Caco-2 (cell line): ENCODE results near the gene CLIC5. TPM values are rescaled to one million over a fixed set of nuclear protein-coding genes. Genes with fewer than 3 reads are reported as not detected.

Experiments
- BruUV-seq: library from RNA; stranded (reverse); fragments of 400-500 nt; replicated peaks from 2 replicates; lab custom pipeline; 2021; lab: Mats Ljungman, UMichigan
- CTCF ChIA-PET: fragments of 300-600 bp; sonication (Branson Sonifier 250); formaldehyde crosslinking; loops from one replicate; lab custom pipeline; 2022; ENCODE audit warnings: antibody characterized with exemption; lab: Charles Lee
- POLR2A ChIA-PET: fragments of 300-600 bp; sonication (Branson Sonifier 250); formaldehyde crosslinking; loops from one replicate; lab custom pipeline; 2022; ENCODE audit warnings: antibody characterized with exemption; lab: Charles Lee
- DNase-seq, 2 experiments: peaks; one replicate each; pipeline versions ENCODE4 v3.0.0 to v3.0.0-alpha.2; 2020 to 2022
- H3K27me3 ChIP-seq: replicated peaks from 2 replicates; pipeline ENCODE4 v1.6.0; 2011; ENCODE audit warnings: low read length; ENCODE audit not compliant: control insufficient read depth, insufficient read depth
- H3K36me3 ChIP-seq: 2 replicates; pipeline ENCODE4 v1.5.1; 2011; ENCODE audit warnings: low read length; ENCODE audit not compliant: control insufficient read depth, insufficient read depth
- H3K4me1 ChIP-seq: fragments of 250-450 bp; sonication (Bioruptor Pico); 2 replicates; pipeline ENCODE4 v1.5.1; 2020; ENCODE audit warnings: mild to moderate bottlenecking
- H3K4me3 ChIP-seq: 2 replicates; pipeline ENCODE4 v1.5.1; 2011; ENCODE audit warnings: low read depth, mild to moderate bottlenecking, control low read depth, low read length
- H3K9me3 ChIP-seq: fragments of 250-450 bp; sonication (Bioruptor Pico); 2 replicates; pipeline ENCODE4 v1.5.1; 2020; ENCODE audit warnings: mild to moderate bottlenecking, moderate library complexity
- H3K27ac Mint-ChIP-seq: one replicate; pipeline ENCODE4 v1.8.0; 2022; ENCODE audit warnings: mixed read lengths; ENCODE audit not compliant: unreplicated experiment
- H3K27me3 Mint-ChIP-seq: one replicate; pipeline ENCODE4 v1.8.0; 2022; ENCODE audit warnings: mixed read lengths; ENCODE audit not compliant: insufficient read depth, unreplicated experiment
- H3K36me3 Mint-ChIP-seq: one replicate; pipeline ENCODE4 v1.8.0; 2022; ENCODE audit warnings: mild to moderate bottlenecking, mixed read lengths; ENCODE audit not compliant: insufficient read depth, unreplicated experiment
- H3K4me1 Mint-ChIP-seq: one replicate; pipeline ENCODE4 v1.8.0; 2022; ENCODE audit warnings: low read depth, mixed read lengths; ENCODE audit not compliant: unreplicated experiment
- H3K4me3 Mint-ChIP-seq: one replicate; pipeline ENCODE4 v1.8.0; 2022; ENCODE audit warnings: mild to moderate bottlenecking, moderate library complexity, mixed read lengths; ENCODE audit not compliant: unreplicated experiment
- H3K9me3 Mint-ChIP-seq: one replicate; pipeline ENCODE4 v1.8.0; 2022; ENCODE audit warnings: mixed read lengths; ENCODE audit not compliant: unreplicated experiment
- CTCF ChIP-seq, 2 experiments: fragments of 200-600 bp in 1 of 2; IDR thresholded peaks; 1 replicate in 1 of 2; 2 replicates in 1 of 2; pipeline versions ENCODE4 v1.5.1 to v1.8.0; 2011 to 2022; ENCODE audit warnings: antibody characterized with exemption in 1 of 2, control low read depth in 1 of 2, inconsistent platforms in 1 of 2, low read depth in 1 of 2, low read length in 1 of 2, mild to moderate bottlenecking in 1 of 2, moderate library complexity in 1 of 2; ENCODE audit not compliant: insufficient read depth in 1 of 2, severe bottlenecking in 1 of 2, unreplicated experiment in 1 of 2
- intact Hi-C: fragments of 100-400 bp; cut with micrococcal nuclease; formaldehyde crosslinking; loops from one replicate; pipeline ENCODE4 v1.10.0; 2022; ENCODE audit not compliant: unreplicated experiment
- total RNA-seq: library from RNA; stranded (reverse); gene quantifications from 2 replicates; pipeline ENCODE4 v1.2.3, GENCODE V29; 2022

The CLIC5 gene
- total RNA-seq, 1 experiment from 2014 or later = 15.1 TPM

GRCh38 chr6:45966340-45966739, 49.3 kb downstream of the CLIC5 start:
- CTCF ChIA-PET = interaction anchor here (1.6 kb wide), 1 partner anchor 36 kb away, joined by 5 read pairs; no protein-coding TSS in a partner anchor
- Histone ChIP-seq H3K4me1 (peaks cover 39% of the 10 kb centered on the region), H3K36me3 (no peaks in the 10 kb centered on the region), H3K9me3 (peaks cover 9% of the 10 kb centered on the region), H3K4me3 (no peak overlapping the region), H3K27me3 (no peaks in the 10 kb centered on the region)
- BruUV-seq = no TSS peak
- intact Hi-C loops = no loop called here
- no peak for TF ChIP-seq CTCF (IDR thresholded peaks at IDR 0.05; ENCODE audit: insufficient read depth in 1 of 2, low read depth in 1 of 2, low read length in 1 of 2, severe bottlenecking in 1 of 2, unreplicated experiment in 1 of 2)
- Mint-ChIP-seq H3K9me3 (peaks cover 10% of the 10 kb centered on the region), H3K27ac (peak overlapping the region; percentile 48), H3K4me1 (peaks cover 22% of the 10 kb centered on the region), H3K27me3 (no peaks in the 10 kb centered on the region), H3K4me3 (no peak overlapping the region), H3K36me3 (peaks cover 5% of the 10 kb centered on the region)
- POLR2A ChIA-PET = interaction anchor here (0.5 kb wide), 1 partner anchor 1046 kb away, joined by 7 read pairs; no protein-coding TSS in a partner anchor
- DNase-seq = no peak

- BruUV-seq = no TSS peak
- no peak overlapping the region for H3K4me3 Mint-ChIP-seq
- no peaks in the 10 kb centered on the region for H3K27me3 Mint-ChIP-seq
- intact Hi-C loops = loop anchor here (1.0 kb wide), 1 partner anchor 13 kb away; no protein-coding TSS in a partner anchor
- Histone ChIP-seq H3K4me3 (no peak overlapping the region), H3K27me3 (no peaks in the 10 kb centered on the region), H3K4me1 (peaks cover 39% of the 10 kb centered on the region), H3K9me3 (peaks cover 9% of the 10 kb centered on the region), H3K36me3 (no peaks in the 10 kb centered on the region)
- TF ChIP-seq CTCF (IDR thresholded peaks at IDR 0.05; ENCODE audit: insufficient read depth in 1 of 2, low read depth in 1 of 2, low read length in 1 of 2, severe bottlenecking in 1 of 2, unreplicated experiment in 1 of 2) = no peak
- peaks cover 5% of the 10 kb centered on the region for H3K36me3 Mint-ChIP-seq
- H3K4me1 Mint-ChIP-seq = peaks cover 22% of the 10 kb centered on the region
- peak in 1 of 2 experiments; percentile 32 for DNase-seq
- peaks cover 10% of the 10 kb centered on the region for H3K9me3 Mint-ChIP-seq
- H3K27ac Mint-ChIP-seq = peak overlapping the region; percentile 48
- CTCF ChIA-PET = interaction anchor here (1.6 kb wide), 1 partner anchor 35 kb away, joined by 5 read pairs; no protein-coding TSS in a partner anchor
- POLR2A ChIA-PET = interaction anchor here (0.5 kb wide), 1 partner anchor 1046 kb away, joined by 7 read pairs; no protein-coding TSS in a partner anchor
Observed at GRCh38 chr6:45965792-45966191, 49.9 kb downstream of the CLIC5 start.

- Histone ChIP-seq H3K36me3 (no peaks in the 10 kb centered on the region), H3K4me3 (no peak overlapping the region), H3K27me3 (no peaks in the 10 kb centered on the region), H3K9me3 (peaks cover 9% of the 10 kb centered on the region), H3K4me1 (peaks cover 39% of the 10 kb centered on the region)
- Mint-ChIP-seq H3K4me3 (no peak overlapping the region), H3K27me3 (no peaks in the 10 kb centered on the region), H3K27ac (peak overlapping the region; percentile 48), H3K36me3 (peaks cover 5% of the 10 kb centered on the region), H3K4me1 (peaks cover 22% of the 10 kb centered on the region), H3K9me3 (peaks cover 10% of the 10 kb centered on the region)
- intact Hi-C loops = loop anchor here (1.0 kb wide), 1 partner anchor 13 kb away; no protein-coding TSS in a partner anchor
- BruUV-seq = no TSS peak
- DNase-seq = no peak
- ChIA-PET POLR2A (no interaction called here), CTCF (no interaction called here)
- TF ChIP-seq CTCF (IDR thresholded peaks at IDR 0.05; ENCODE audit: insufficient read depth in 1 of 2, low read depth in 1 of 2, low read length in 1 of 2, severe bottlenecking in 1 of 2, unreplicated experiment in 1 of 2) = no peak
Observed at GRCh38 chr6:45965007-45965406, 50.7 kb downstream of the CLIC5 start.
